ENCODE results near the gene EML4.
"Not testable (repeated sequence)": the region's sequence is repeated elsewhere in the genome, so short reads cannot be mapped to it uniquely, and the experiment has no call there.

The EML4 gene

GRCh38 chr2:42328923-42329322 is 159.8 kb downstream of the EML4 start:
- H3K4me3 ChIP-seq (ENCODE audit: low read depth, low read length), result no peak overlapping the region
- DNase-seq (ENCODE audit: low read depth), result no peak
- no peak for TF ChIP-seq CTCF (IDR thresholded peaks at IDR 0.05; ENCODE audit: insufficient read depth, low read depth, low read length, missing control alignments)

- H3K4me3 ChIP-seq (ENCODE audit: low read depth, low read length), result no peak overlapping the region
- TF ChIP-seq CTCF (IDR thresholded peaks at IDR 0.05; ENCODE audit: insufficient read depth, low read depth, low read length, missing control alignments), result no peak
- DNase-seq (ENCODE audit: low read depth), result no peak
Measured at GRCh38 chr2:42329736-42330135, 160.6 kb downstream of the EML4 start.

GRCh38 chr2:42331569-42332284 is 162.6 kb downstream of the EML4 start:
- TF ChIP-seq CTCF (IDR thresholded peaks at IDR 0.05; ENCODE audit: insufficient read depth, low read depth, low read length, missing control alignments), result no peak
- no peak overlapping the region for H3K4me3 ChIP-seq (ENCODE audit: low read depth, low read length)
- no peak for DNase-seq (ENCODE audit: low read depth)

GRCh38 chr2:42332575-42332974 is 163.4 kb downstream of the EML4 start:
- no peak for DNase-seq (ENCODE audit: low read depth)
- H3K4me3 ChIP-seq (ENCODE audit: low read depth, low read length), result no peak overlapping the region
- no peak for TF ChIP-seq CTCF (IDR thresholded peaks at IDR 0.05; ENCODE audit: insufficient read depth, low read depth, low read length, missing control alignments)

- TF ChIP-seq CTCF (IDR thresholded peaks at IDR 0.05; ENCODE audit: insufficient read depth, low read depth, low read length, missing control alignments), result no peak
- DNase-seq (ENCODE audit: low read depth), result no peak
- H3K4me3 ChIP-seq (ENCODE audit: low read depth, low read length), result no peak overlapping the region
Measured at GRCh38 chr2:42333579-42333978, 164.4 kb downstream of the EML4 start.

GRCh38 chr2:42334220-42334619 is 165.1 kb downstream of the EML4 start:
- H3K4me3 ChIP-seq (ENCODE audit: low read depth, low read length), result no peak overlapping the region
- TF ChIP-seq CTCF (IDR thresholded peaks at IDR 0.05; ENCODE audit: insufficient read depth, low read depth, low read length, missing control alignments), result no peak
- DNase-seq (ENCODE audit: low read depth), result no peak

GRCh38 chr2:42334865-42335264 is 165.7 kb downstream of the EML4 start:
- not testable (repeated sequence) for H3K4me3 ChIP-seq (ENCODE audit: low read depth, low read length); DNase-seq (ENCODE audit: low read depth)

All from GM12865 (cell line).